HG03432 (cell line): ENCODE measurements around the gene CR2.
"Not testable (repeated sequence)": the region's sequence is repeated elsewhere in the genome, so short reads cannot be mapped to it uniquely, and the experiment has no call there.

Experiments used
- ATAC-seq: cut with Tn5 transposase; IDR thresholded peaks from one replicate; pipeline ENCODE4 v1.9.1; 2021; ENCODE audit warnings: mild to moderate bottlenecking, moderate library complexity; ENCODE audit not compliant: unreplicated experiment

Gene CR2

GRCh38 chr1:207444514-207445217 lies 9.5 kb upstream of the CR2 start:
- ATAC-seq = no peak

GRCh38 chr1:207453710-207454045 lies 450 bp upstream of the CR2 start:
- no peak for ATAC-seq

GRCh38 chr1:207455183-207455754 lies 1.1 kb downstream of the CR2 start:
- peak; percentile 23 for ATAC-seq

- ATAC-seq = no peak
Measured at GRCh38 chr1:207458414-207458813, 4.3 kb downstream of the CR2 start.

GRCh38 chr1:207459008-207459407 lies 4.9 kb downstream of the CR2 start:
- ATAC-seq = no peak

GRCh38 chr1:207461649-207462048 lies 7.5 kb downstream of the CR2 start:
- ATAC-seq = no peak

- ATAC-seq = no peak
Measured at GRCh38 chr1:207462535-207462934, 8.4 kb downstream of the CR2 start.

- no peak for ATAC-seq
Measured at GRCh38 chr1:207463021-207463420, 8.9 kb downstream of the CR2 start.

- ATAC-seq = no peak
Measured at GRCh38 chr1:207463571-207463970, 9.4 kb downstream of the CR2 start.

- ATAC-seq = no peak
Measured at GRCh38 chr1:207470927-207471326, 16.8 kb downstream of the CR2 start.

GRCh38 chr1:207474210-207474609 lies 20.1 kb downstream of the CR2 start:
- ATAC-seq = no peak

- no peak for ATAC-seq
Measured at GRCh38 chr1:207486198-207486597, 32.1 kb downstream of the CR2 start.

- no peak for ATAC-seq
Measured at GRCh38 chr1:207487636-207488035, 33.5 kb downstream of the CR2 start.

- no peak for ATAC-seq
Measured at GRCh38 chr1:207493212-207493611, 39.1 kb downstream of the CR2 start.

- ATAC-seq = no peak
Measured at GRCh38 chr1:207494171-207494570, 40.0 kb downstream of the CR2 start.

GRCh38 chr1:207495281-207495680 lies 41.2 kb downstream of the CR2 start:
- ATAC-seq = not testable (repeated sequence)

GRCh38 chr1:207495801-207496792 lies 42.0 kb downstream of the CR2 start, which contains the start of gene CR1:
Gene CR1 (plus strand): TSS chr1:207496157. CDS start chr1:207496268, 111 bp downstream.
- peak; percentile 62 for ATAC-seq

GRCh38 chr1:207497941-207498340 lies 43.8 kb downstream of the CR2 start:
- no peak for ATAC-seq

GRCh38 chr1:207499573-207499972 lies 45.4 kb downstream of the CR2 start:
- ATAC-seq = no peak

- no peak for ATAC-seq
Measured at GRCh38 chr1:207500306-207500705, 46.2 kb downstream of the CR2 start.

- no peak for ATAC-seq
Measured at GRCh38 chr1:207501071-207501470, 46.9 kb downstream of the CR2 start.

- no peak for ATAC-seq
Measured at GRCh38 chr1:207502726-207503125, 48.6 kb downstream of the CR2 start.
